GM12874 (cell line): ENCODE results near the gene CCT3.

Source experiments
- CTCF ChIP-seq: IDR thresholded peaks from 2 replicates; pipeline ENCODE4 v1.5.1; 2011; ENCODE audit warnings: low read depth, mild to moderate bottlenecking, control low read depth, low read length, moderate library complexity; ENCODE audit not compliant: insufficient read depth

Gene CCT3

GRCh38 chr1:156338180-156338976, at the start of gene CCT3, which contains the start of gene TSACC:
Gene CCT3 (minus strand): TSS chr1:156338292. CDS start chr1:156338184, 108 bp downstream.
Gene TSACC (plus strand): TSS chr1:156338526. CDS start chr1:156339758, 1,232 bp downstream.
- TF ChIP-seq CTCF = no peak

- no peak for TF ChIP-seq CTCF
Observed at GRCh38 chr1:156387870-156388173, 49.7 kb upstream of the CCT3 start.

GRCh38 chr1:156386949-156387869, 49.1 kb upstream of the CCT3 start:
- TF ChIP-seq CTCF = no peak

GRCh38 chr1:156386134-156386901, 48.2 kb upstream of the CCT3 start:
- TF ChIP-seq CTCF = no peak

- TF ChIP-seq CTCF = peak; percentile 83
Observed at GRCh38 chr1:156385534-156386031, 47.5 kb upstream of the CCT3 start.

- no peak for TF ChIP-seq CTCF
Observed at GRCh38 chr1:156384658-156385057, 46.6 kb upstream of the CCT3 start.
